HepG2 (cell line): Measurements from ENCODE around the gene KCTD5. TPM values are rescaled to one million over a fixed set of nuclear protein-coding genes. Genes with fewer than 3 reads are reported as not detected.
A peak's percentile ranks its signal among the peaks of the same experiment; 100 is the strongest.
"Not testable (repeated sequence)": the region's sequence is repeated elsewhere in the genome, so short reads cannot be mapped to it uniquely, and the experiment has no call there.

Experiments
- ATAC-seq: fragments of 200-7000 bp; cut with Tn5 transposase; 3 replicates; pipeline ENCODE4 v1.9.1; 2020; ENCODE audit warnings: mild to moderate bottlenecking, moderate library complexity
- BruUV-seq: library from RNA; stranded (reverse); fragments of 400-500 nt; replicated peaks from 2 replicates; lab custom pipeline; 2021; lab: Mats Ljungman, UMichigan
- CTCF ChIA-PET: fragments of 300-600 bp; formaldehyde crosslinking; extraction: SDS; loops from one replicate; lab custom pipeline; 2021; ENCODE audit warnings: low total read pairs, inconsistent platforms, low intra/inter-chr PET ratio; lab: Yijun Ruan, JAX
- POLR2A ChIA-PET: fragments of 350-600 bp; sonication (Branson Sonifier 250); formaldehyde crosslinking; loops from one replicate; lab custom pipeline; 2020; ENCODE audit warnings: antibody characterized with exemption, inconsistent platforms; lab: Yijun Ruan, JAX
- DNase-seq: peaks from one replicate; pipeline ENCODE4 v3.0.0-alpha.2; 2015; ENCODE audit warnings: low spot score
- FAIRE-seq: peaks from 3 replicates; lab custom pipeline; 2011; peaks lifted over from hg19 to GRCh38; lab: Jason Lieb, UNC
- H2AFZ ChIP-seq: one replicate; pipeline ENCODE4 v1.6.1; 2011; ENCODE audit warnings: low read length, inconsistent platforms
- H3K27ac ChIP-seq: fragments of 300-600 bp; 3 replicates; pipeline ENCODE4 v1.8.0; 2011; ENCODE audit warnings: mixed run types, mild to moderate bottlenecking, mixed read lengths, low read length, inconsistent platforms; ENCODE audit not compliant: insufficient read depth; ENCODE audit errors: extremely low read length
- H3K27me3 ChIP-seq, 2 experiments: fragments of 200-600 bp in 1 of 2; 2 replicates in 1 of 2; 3 replicates in 1 of 2; pipeline versions ENCODE4 v1.6.0 to v1.8.0; 2011; ENCODE audit warnings: low read length in 2 of 2, mild to moderate bottlenecking in 2 of 2, moderate library complexity in 2 of 2, inconsistent platforms in 1 of 2; ENCODE audit not compliant: insufficient read depth in 2 of 2, control insufficient read depth in 1 of 2
- H3K36me3 ChIP-seq, 2 experiments: fragments of 200-600 bp in 1 of 2; replicated peaks in 1 of 2; 2 replicates in 1 of 2; 3 replicates in 1 of 2; pipeline versions ENCODE4 v1.5.1 to v1.8.0; 2011; ENCODE audit warnings: low read length in 2 of 2, inconsistent platforms in 1 of 2; ENCODE audit not compliant: insufficient read depth in 2 of 2, control insufficient read depth in 1 of 2
- H3K4me1 ChIP-seq: 2 replicates; pipeline ENCODE4 v1.5.1; 2012; ENCODE audit warnings: low read length, inconsistent platforms; ENCODE audit not compliant: insufficient read depth
- H3K4me2 ChIP-seq: 2 replicates; pipeline ENCODE4 v1.6.0; 2011; ENCODE audit warnings: low read depth, low read length, inconsistent platforms
- H3K4me3 ChIP-seq, 3 experiments: fragments of 200-600 bp in 1 of 3; sonication (generic), shearing (Covaris generic) in 1 of 3; replicated peaks in 1 of 3; 2 replicates each; pipeline ENCODE4 v1.5.1; 2011 to 2016; ENCODE audit warnings: low read length in 3 of 3, inconsistent platforms in 2 of 3, low read depth in 2 of 3, mild to moderate bottlenecking in 2 of 3, control low read depth in 1 of 3, mixed read lengths in 1 of 3; ENCODE audit not compliant: insufficient read depth in 1 of 3
- H3K79me2 ChIP-seq: one replicate; pipeline ENCODE4 v1.6.1; 2011; ENCODE audit warnings: low read length, inconsistent platforms; ENCODE audit not compliant: insufficient read depth
- H3K9ac ChIP-seq: 2 replicates; pipeline ENCODE4 v1.6.0; 2011; ENCODE audit warnings: mild to moderate bottlenecking, low read depth, low read length, inconsistent platforms; ENCODE audit not compliant: insufficient read depth
- H3K9me3 ChIP-seq: 2 replicates; pipeline ENCODE4 v1.5.1; 2012; ENCODE audit warnings: mild to moderate bottlenecking, low read length
- H4K20me1 ChIP-seq: 2 replicates; pipeline ENCODE4 v1.6.0; 2011; ENCODE audit warnings: inconsistent platforms, mild to moderate bottlenecking, low read length, moderate library complexity; ENCODE audit not compliant: insufficient read depth
- WGBS: methylation state at CpG from one replicate; pipeline ENCODE4 v1.1.6; 2017; ENCODE audit warnings: low lambda C conversion rate; 5-methylcytosine and 5-hydroxymethylcytosine counted together
- in situ Hi-C: cut with HindIII; loops from 2 replicates; pipeline ENCODE4 v1.10.0; 2017; ENCODE audit warnings: low pct_unique_long_range_greater_than_20kb; ENCODE audit not compliant: extremely low pct_ligation_motif_present
- intact Hi-C: fragments of 100-400 bp; cut with micrococcal nuclease; formaldehyde crosslinking; loops from one replicate; pipeline ENCODE4 v1.10.0; 2022; ENCODE audit not compliant: unreplicated experiment
- polyA plus RNA-seq, 8 experiments: library from polyadenylated mRNA; depleted of rRNA in 3 of 8; stranded (reverse) in 7 of 8; unstranded in 1 of 8; fragments of >200 nt; fragmentation: Illumina TruSeq in 4 of 8; extraction: Trizol in 4 of 8; gene quantifications; 2 replicates each; pipeline versions ENCODE4 v1.2.1 to v1.2.3, GENCODE V29; 2011 to 2016; ENCODE audit warnings: low read depth in 4 of 8, missing spikeins in 1 of 8, mixed read lengths in 1 of 8; ENCODE audit not compliant: insufficient read depth in 1 of 8
- total RNA-seq, 5 experiments: library from RNA; depleted of rRNA; stranded (reverse); fragments of >200 nt; fragmentation: Illumina TruSeq; extraction: Trizol; gene quantifications; 2 replicates each; pipeline ENCODE4 v1.2.3, GENCODE V29; 2016; ENCODE audit warnings: low read depth in 1 of 5

The KCTD5 gene
- total and polyA plus RNA-seq, 2 of the 13 experiments (the other 11 are each of a cell fraction or from before 2014, with no cell fraction given), result 25.4 to 29.8 TPM

- H3K79me2 ChIP-seq, result peaks cover 24% of the 10 kb centered on the region
- in situ Hi-C loops, H3K9ac ChIP-seq, H2AFZ ChIP-seq, CTCF ChIA-PET, H3K27ac ChIP-seq, H3K36me3 ChIP-seq, intact Hi-C loops, BruUV-seq, H3K4me3 ChIP-seq, H3K27me3 ChIP-seq, POLR2A ChIA-PET, H4K20me1 ChIP-seq, FAIRE-seq, H3K4me2 ChIP-seq, DNase-seq, H3K9me3 ChIP-seq, ATAC-seq: not testable (repeated sequence)
- peaks cover 26% of the 10 kb centered on the region for H3K4me1 ChIP-seq
- 100% methylated on average over 3 of the region's 8 CpGs for WGBS
Measured at GRCh38 chr16:2680360-2680759, 2.0 kb upstream of the KCTD5 start.

- BruUV-seq, result not testable (repeated sequence)
Measured at GRCh38 chr16:2683041-2683440, 718 bp downstream of the KCTD5 start.

GRCh38 chr16:2686075-2686474 lies 3.8 kb downstream of the KCTD5 start:
- Histone ChIP-seq H3K79me2 (peaks cover 39% of the 10 kb centered on the region), H3K36me3 (peaks cover 2 to 15% of the 10 kb centered on the region in 2 experiments; a peak in 1 of 5 replicates)
- DNase-seq, H2AFZ ChIP-seq, H3K4me3 ChIP-seq, H3K4me2 ChIP-seq, H3K27ac ChIP-seq, ATAC-seq, intact Hi-C loops, POLR2A ChIA-PET, H3K9me3 ChIP-seq, H4K20me1 ChIP-seq, H3K4me1 ChIP-seq, FAIRE-seq, H3K9ac ChIP-seq, BruUV-seq, H3K27me3 ChIP-seq, in situ Hi-C loops, CTCF ChIA-PET: not testable (repeated sequence)
- WGBS, result no CpG with 5 or more reads among the region's 9 CpGs

More at GRCh38 chr16:2683041-2683440, 718 bp downstream of the KCTD5 start:
- H3K36me3 ChIP-seq, FAIRE-seq, H3K9me3 ChIP-seq, intact Hi-C loops, DNase-seq, H4K20me1 ChIP-seq, H2AFZ ChIP-seq, CTCF ChIA-PET, H3K27me3 ChIP-seq, in situ Hi-C loops, ATAC-seq: not testable (repeated sequence)
- POLR2A ChIA-PET, result interaction anchor here (0.6 to 1.4 kb wide), 4 partner anchors 9 to 80 kb away, joined by 3 to 18 read pairs (median 4); no protein-coding TSS in a partner anchor
- H3K4me3 ChIP-seq, result peak overlapping the region; percentile 94 to 100 (median 96)
- H3K4me2 ChIP-seq, result peak overlapping the region; percentile 72
- peaks cover 11% of the 10 kb centered on the region; the same call in 1 of the 2 replicates for H3K4me1 ChIP-seq
- peak overlapping the region; percentile 68 for H3K27ac ChIP-seq
- 4% methylated on average over 13 of the region's 13 CpGs for WGBS
- peak overlapping the region; percentile 95 for H3K9ac ChIP-seq
- H3K79me2 ChIP-seq, result peaks cover 37% of the 10 kb centered on the region
